Activated CD8-positive, alpha-beta T cell treated with anti-CD3 and anti-CD28 coated beads for 36 hours (primary cell): ENCODE measurements around the gene TFPI. TPM values are rescaled to one million over a fixed set of nuclear protein-coding genes. Genes with fewer than 3 reads are reported as not detected.

Experiments
- ATAC-seq: fragments of 200-7000 bp; cut with Tn5 transposase; one replicate; pipeline ENCODE4 v1.10.0; 2021; ENCODE audit warnings: mild to moderate bottlenecking, moderate library complexity
- CTCF ChIA-PET: fragments of 350-600 bp; sonication (Branson Sonifier 250); formaldehyde crosslinking; loops from one replicate; lab custom pipeline; 2021; ENCODE audit warnings: antibody characterized with exemption; lab: Charles Lee
- POLR2A ChIA-PET: fragments of 350-600 bp; sonication (Branson Sonifier 250); formaldehyde crosslinking; loops from one replicate; lab custom pipeline; 2021; ENCODE audit warnings: antibody characterized with exemption; lab: Charles Lee
- DNase-seq: peaks from one replicate; pipeline ENCODE4 v3.0.0-alpha.2; 2020
- H3K27ac Mint-ChIP-seq: one replicate; pipeline ENCODE4 v1.8.0; 2021; ENCODE audit warnings: mild to moderate bottlenecking, mixed read lengths
- H3K27me3 Mint-ChIP-seq: one replicate; pipeline ENCODE4 v1.8.0; 2021; ENCODE audit warnings: mixed read lengths
- H3K36me3 Mint-ChIP-seq: one replicate; pipeline ENCODE4 v1.8.0; 2021; ENCODE audit warnings: low read depth, mixed read lengths
- H3K4me1 Mint-ChIP-seq: one replicate; pipeline ENCODE4 v1.8.0; 2021; ENCODE audit warnings: low read depth, mixed read lengths
- H3K4me3 Mint-ChIP-seq: one replicate; pipeline ENCODE4 v1.8.0; 2021; ENCODE audit warnings: mild to moderate bottlenecking, moderate library complexity, mixed read lengths
- H3K9me3 Mint-ChIP-seq: one replicate; pipeline ENCODE4 v1.8.0; 2021; ENCODE audit warnings: mixed read lengths
- intact Hi-C: fragments of 100-400 bp; cut with micrococcal nuclease; formaldehyde crosslinking; loops from one replicate; pipeline ENCODE4 v1.10.0; 2022
- total RNA-seq, 2 experiments: library from RNA; stranded (reverse); gene quantifications; one replicate each; pipeline ENCODE4 v1.2.3, GENCODE V29; 2021
- TF ChIP-seq, protein P1 (sequence below): fragments of 200-600 bp; IDR thresholded peaks from one replicate; pipeline ENCODE4 v1.8.0; 2022; ENCODE audit warnings: antibody characterized with exemption, mild to moderate bottlenecking

The TFPI gene
- total RNA-seq, 2 experiments from 2014 or later, result not detected

DNA sequence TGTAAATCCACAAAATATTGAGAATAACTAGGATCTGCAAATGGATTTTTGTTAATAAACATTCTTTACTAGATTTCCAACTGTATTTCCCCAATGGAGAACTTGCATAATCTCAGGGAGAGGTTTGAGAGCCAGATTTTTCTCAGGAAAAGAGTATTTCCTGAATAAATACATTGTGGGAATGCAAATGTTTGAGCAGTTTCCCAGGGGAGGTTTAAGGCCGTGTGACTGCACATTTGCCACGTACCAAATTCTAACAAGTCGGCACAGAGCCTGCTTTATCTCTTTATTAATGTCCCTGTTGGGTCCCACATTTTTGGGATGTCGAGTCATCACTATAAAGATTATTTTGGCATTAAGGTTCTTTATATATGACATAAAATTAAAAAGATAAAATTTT lies 27.0 kb downstream of the TFPI start:
- H3K4me3 Mint-ChIP-seq, result no peak overlapping the region
- intact Hi-C loops, result no loop called here
- ATAC-seq (no peak), DNase-seq (no peak)
- no peaks in the 10 kb centered on the region for H3K27me3 Mint-ChIP-seq
- CTCF ChIA-PET, result no interaction called here
- H3K9me3 Mint-ChIP-seq, result no peaks in the 10 kb centered on the region
- POLR2A ChIA-PET, result no interaction called here
- TF ChIP-seq, protein P1, sequence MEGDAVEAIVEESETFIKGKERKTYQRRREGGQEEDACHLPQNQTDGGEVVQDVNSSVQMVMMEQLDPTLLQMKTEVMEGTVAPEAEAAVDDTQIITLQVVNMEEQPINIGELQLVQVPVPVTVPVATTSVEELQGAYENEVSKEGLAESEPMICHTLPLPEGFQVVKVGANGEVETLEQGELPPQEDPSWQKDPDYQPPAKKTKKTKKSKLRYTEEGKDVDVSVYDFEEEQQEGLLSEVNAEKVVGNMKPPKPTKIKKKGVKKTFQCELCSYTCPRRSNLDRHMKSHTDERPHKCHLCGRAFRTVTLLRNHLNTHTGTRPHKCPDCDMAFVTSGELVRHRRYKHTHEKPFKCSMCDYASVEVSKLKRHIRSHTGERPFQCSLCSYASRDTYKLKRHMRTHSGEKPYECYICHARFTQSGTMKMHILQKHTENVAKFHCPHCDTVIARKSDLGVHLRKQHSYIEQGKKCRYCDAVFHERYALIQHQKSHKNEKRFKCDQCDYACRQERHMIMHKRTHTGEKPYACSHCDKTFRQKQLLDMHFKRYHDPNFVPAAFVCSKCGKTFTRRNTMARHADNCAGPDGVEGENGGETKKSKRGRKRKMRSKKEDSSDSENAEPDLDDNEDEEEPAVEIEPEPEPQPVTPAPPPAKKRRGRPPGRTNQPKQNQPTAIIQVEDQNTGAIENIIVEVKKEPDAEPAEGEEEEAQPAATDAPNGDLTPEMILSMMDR, result no peak
- no peaks in the 10 kb centered on the region for H3K4me1 Mint-ChIP-seq
- H3K36me3 Mint-ChIP-seq, result no peaks in the 10 kb centered on the region
- H3K27ac Mint-ChIP-seq, result no peak overlapping the region

- TF ChIP-seq, protein P1, result no peak
- intact Hi-C loops, result no loop called here
- H3K27me3 Mint-ChIP-seq, result no peaks in the 10 kb centered on the region
- DNase-seq, result no peak
- H3K4me3 Mint-ChIP-seq, result no peak overlapping the region
- H3K9me3 Mint-ChIP-seq, result no peaks in the 10 kb centered on the region
- H3K4me1 Mint-ChIP-seq, result no peaks in the 10 kb centered on the region
- ATAC-seq, result no peak
- H3K36me3 Mint-ChIP-seq, result no peaks in the 10 kb centered on the region
- CTCF ChIA-PET, result interaction anchor here (1.2 kb wide), 1 partner anchor 27 kb away, joined by 7 read pairs; no protein-coding TSS in a partner anchor
- POLR2A ChIA-PET, result no interaction called here
- no peak overlapping the region for H3K27ac Mint-ChIP-seq
Observed at GRCh38 chr2:187526792-187527191, 27.4 kb downstream of the TFPI start.

- Mint-ChIP-seq H3K27me3 (no peaks in the 10 kb centered on the region), H3K4me3 (no peak overlapping the region), H3K4me1 (no peaks in the 10 kb centered on the region), H3K27ac (no peak overlapping the region), H3K9me3 (no peaks in the 10 kb centered on the region), H3K36me3 (no peaks in the 10 kb centered on the region)
- intact Hi-C loops, result no loop called here
- CTCF ChIA-PET, result interaction anchor here (1.2 kb wide), 1 partner anchor 26 kb away, joined by 7 read pairs; no protein-coding TSS in a partner anchor
- ATAC-seq, result no peak
- DNase-seq, result no peak
- POLR2A ChIA-PET, result no interaction called here
- TF ChIP-seq, protein P1, result no peak
Observed at GRCh38 chr2:187525163-187525900, 28.9 kb downstream of the TFPI start.

- POLR2A ChIA-PET, result no interaction called here
- no peak overlapping the region for H3K27ac Mint-ChIP-seq
- no peaks in the 10 kb centered on the region for H3K9me3 Mint-ChIP-seq
- TF ChIP-seq, protein P1, result no peak
- H3K4me1 Mint-ChIP-seq, result no peaks in the 10 kb centered on the region
- intact Hi-C loops, result no loop called here
- no peaks in the 10 kb centered on the region for H3K36me3 Mint-ChIP-seq
- DNase-seq (no peak), ATAC-seq (no peak)
- H3K4me3 Mint-ChIP-seq, result no peak overlapping the region
- CTCF ChIA-PET, result no interaction called here
- H3K27me3 Mint-ChIP-seq, result no peaks in the 10 kb centered on the region
Observed at GRCh38 chr2:187523325-187523724, 30.9 kb downstream of the TFPI start.

- Mint-ChIP-seq H3K36me3 (no peaks in the 10 kb centered on the region), H3K27me3 (no peaks in the 10 kb centered on the region), H3K4me1 (no peaks in the 10 kb centered on the region), H3K4me3 (no peak overlapping the region), H3K9me3 (no peaks in the 10 kb centered on the region), H3K27ac (no peak overlapping the region)
- TF ChIP-seq, protein P1, result no peak
- intact Hi-C loops, result no loop called here
- DNase-seq, result no peak
- ChIA-PET CTCF (no interaction called here), POLR2A (no interaction called here)
- ATAC-seq, result no peak
Observed at GRCh38 chr2:187520121-187520624, 34.1 kb downstream of the TFPI start.
